GM06990 (cell line): ENCODE data around the gene NME3.
A peak's percentile ranks its signal among the peaks of the same experiment; 100 is the strongest.

Source experiments
- DNase-seq: peaks from one replicate; pipeline ENCODE4 v3.0.0-alpha.2; 2011; ENCODE audit not compliant: insufficient read length; ENCODE audit errors: extremely low read depth
- H3K27me3 ChIP-seq: replicated peaks from 2 replicates; pipeline ENCODE4 v1.6.0; 2011; ENCODE audit warnings: low read length; ENCODE audit not compliant: control insufficient read depth, insufficient read depth
- H3K36me3 ChIP-seq: 2 replicates; pipeline ENCODE4 v1.5.1; 2011; ENCODE audit warnings: low read length; ENCODE audit not compliant: control insufficient read depth, insufficient read depth
- H3K4me3 ChIP-seq: replicated peaks from 2 replicates; pipeline ENCODE4 v1.5.1; 2011; ENCODE audit warnings: low read depth, mild to moderate bottlenecking, control low read depth, low read length
- TF ChIP-seq, protein P1 (sequence below): IDR thresholded peaks from 2 replicates; pipeline ENCODE4 v1.5.1; 2011; ENCODE audit warnings: low read length, control low read depth, mild to moderate bottlenecking, inconsistent platforms; ENCODE audit not compliant: insufficient read depth, poor library complexity, severe bottlenecking

Gene NME3

DNA sequence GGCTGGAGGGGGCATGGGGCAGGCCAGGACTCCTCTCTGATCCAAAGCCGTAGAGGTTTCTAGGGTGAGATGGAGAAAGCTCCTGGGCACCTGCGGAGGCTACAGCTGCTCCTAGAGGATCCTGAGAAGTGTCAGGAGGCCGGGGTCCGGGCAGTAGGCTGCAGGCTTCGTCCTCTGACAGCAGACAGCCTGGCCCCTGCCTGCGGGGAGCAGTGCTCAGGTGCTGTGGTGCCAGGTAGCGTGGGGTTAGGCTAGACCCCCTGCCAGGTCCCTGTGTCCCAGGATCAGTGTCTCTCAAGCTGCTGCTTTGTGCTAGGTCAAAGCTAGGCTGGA, 3.1 kb upstream of the NME3 start:
- Histone ChIP-seq H3K4me3 (peak overlapping the region; percentile 84), H3K36me3 (peaks cover 17% of the 10 kb centered on the region), H3K27me3 (no peaks in the 10 kb centered on the region)
- TF ChIP-seq, protein P1, sequence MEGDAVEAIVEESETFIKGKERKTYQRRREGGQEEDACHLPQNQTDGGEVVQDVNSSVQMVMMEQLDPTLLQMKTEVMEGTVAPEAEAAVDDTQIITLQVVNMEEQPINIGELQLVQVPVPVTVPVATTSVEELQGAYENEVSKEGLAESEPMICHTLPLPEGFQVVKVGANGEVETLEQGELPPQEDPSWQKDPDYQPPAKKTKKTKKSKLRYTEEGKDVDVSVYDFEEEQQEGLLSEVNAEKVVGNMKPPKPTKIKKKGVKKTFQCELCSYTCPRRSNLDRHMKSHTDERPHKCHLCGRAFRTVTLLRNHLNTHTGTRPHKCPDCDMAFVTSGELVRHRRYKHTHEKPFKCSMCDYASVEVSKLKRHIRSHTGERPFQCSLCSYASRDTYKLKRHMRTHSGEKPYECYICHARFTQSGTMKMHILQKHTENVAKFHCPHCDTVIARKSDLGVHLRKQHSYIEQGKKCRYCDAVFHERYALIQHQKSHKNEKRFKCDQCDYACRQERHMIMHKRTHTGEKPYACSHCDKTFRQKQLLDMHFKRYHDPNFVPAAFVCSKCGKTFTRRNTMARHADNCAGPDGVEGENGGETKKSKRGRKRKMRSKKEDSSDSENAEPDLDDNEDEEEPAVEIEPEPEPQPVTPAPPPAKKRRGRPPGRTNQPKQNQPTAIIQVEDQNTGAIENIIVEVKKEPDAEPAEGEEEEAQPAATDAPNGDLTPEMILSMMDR: no peak
- DNase-seq: peak; percentile 9

DNA sequence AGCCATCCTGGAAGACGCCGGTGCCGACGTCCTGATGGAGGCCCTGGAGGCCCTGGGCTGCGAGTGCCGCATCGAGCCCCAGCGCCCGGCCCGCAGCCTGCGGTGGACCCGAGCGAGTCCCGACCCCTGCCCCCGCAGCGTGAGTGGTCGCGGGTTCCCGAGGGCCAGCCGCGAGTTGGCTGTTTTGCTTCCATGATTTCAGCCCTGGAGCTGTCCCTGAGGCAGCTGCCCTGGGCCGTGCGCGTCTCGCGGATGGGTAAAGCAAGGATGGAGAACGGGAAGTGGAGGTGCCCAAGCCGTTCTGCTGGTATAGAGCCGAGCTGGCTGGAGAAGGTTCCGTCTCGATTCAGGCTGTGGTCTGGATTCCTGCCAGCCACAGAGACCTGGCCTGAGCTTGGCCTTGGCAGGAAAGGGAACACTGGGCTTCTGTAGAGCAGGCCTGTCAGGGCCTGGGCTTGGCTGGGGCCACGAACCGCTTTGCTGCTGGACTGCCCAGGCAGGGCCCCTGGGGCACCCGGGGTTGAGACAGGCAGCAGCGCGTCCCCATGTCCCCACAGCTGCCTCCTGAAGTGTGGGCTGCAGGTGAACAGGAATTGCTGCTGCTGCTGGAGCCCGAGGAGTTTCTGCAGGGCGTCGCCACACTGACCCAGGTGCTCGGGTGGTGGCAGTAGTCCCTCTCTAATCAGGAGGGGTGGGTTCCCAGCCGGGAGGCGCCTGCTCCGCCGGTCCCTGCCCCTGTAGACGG, 2.5 kb upstream of the NME3 start:
- H3K27me3 ChIP-seq: no peaks in the 10 kb centered on the region
- peaks cover 22% of the 10 kb centered on the region for H3K36me3 ChIP-seq
- TF ChIP-seq, protein P1: no peak
- DNase-seq: no peak
- H3K4me3 ChIP-seq: peak overlapping the region; percentile 84

DNA sequence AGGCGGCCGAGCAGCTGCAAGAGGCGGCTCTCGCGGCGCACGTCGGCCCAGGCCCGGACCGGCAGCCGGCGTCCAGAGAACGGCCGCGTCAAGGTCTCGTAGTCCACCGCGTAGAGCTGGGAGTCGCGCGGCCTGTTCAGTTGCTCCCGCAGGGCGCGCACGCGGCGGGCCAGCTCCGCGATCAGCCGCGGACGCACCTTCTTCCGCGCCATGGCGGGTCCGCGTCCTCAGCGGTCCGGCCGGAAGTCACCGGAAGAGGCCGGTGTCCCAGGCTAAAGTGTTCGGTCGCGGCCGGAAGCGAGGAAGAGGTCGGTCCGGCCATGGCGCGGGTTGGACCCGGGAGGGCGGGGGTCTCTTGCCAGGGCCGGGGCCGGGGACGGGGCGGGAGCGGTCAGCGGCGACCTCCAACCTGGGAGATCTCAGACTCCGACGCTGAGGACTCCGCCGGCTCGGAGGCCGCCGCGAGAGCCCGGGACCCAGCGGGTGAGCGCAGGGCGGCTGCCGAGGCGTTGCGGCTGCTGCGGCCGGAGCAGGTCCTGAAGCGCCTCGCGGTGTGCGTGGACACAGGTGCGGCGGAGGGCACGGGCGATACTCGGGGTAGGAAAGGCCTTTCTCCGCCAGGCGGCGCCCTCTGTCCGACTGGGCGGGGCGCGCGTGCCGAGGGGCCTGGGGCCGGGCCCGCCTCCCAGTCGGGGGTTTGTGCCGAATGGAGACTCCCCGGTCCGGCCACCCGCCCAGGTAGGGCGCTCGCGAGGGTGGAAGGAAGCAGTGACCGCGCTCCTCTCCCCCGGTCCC, 1.8 kb upstream of the NME3 start, which contains the start of gene MRPS34:
Gene MRPS34, minus strand, starts transcription at position 227 of the 795 bp plus-strand sequence. Its CDS starts 15 bp downstream, at position 212.
- Histone ChIP-seq H3K36me3 (peaks cover 26% of the 10 kb centered on the region), H3K4me3 (peak within 1 kb of the TSS; percentile 84), H3K27me3 (no peaks in the 10 kb centered on the region)
- DNase-seq: peak; percentile 88
- TF ChIP-seq, protein P1: peak; percentile 60

DNA sequence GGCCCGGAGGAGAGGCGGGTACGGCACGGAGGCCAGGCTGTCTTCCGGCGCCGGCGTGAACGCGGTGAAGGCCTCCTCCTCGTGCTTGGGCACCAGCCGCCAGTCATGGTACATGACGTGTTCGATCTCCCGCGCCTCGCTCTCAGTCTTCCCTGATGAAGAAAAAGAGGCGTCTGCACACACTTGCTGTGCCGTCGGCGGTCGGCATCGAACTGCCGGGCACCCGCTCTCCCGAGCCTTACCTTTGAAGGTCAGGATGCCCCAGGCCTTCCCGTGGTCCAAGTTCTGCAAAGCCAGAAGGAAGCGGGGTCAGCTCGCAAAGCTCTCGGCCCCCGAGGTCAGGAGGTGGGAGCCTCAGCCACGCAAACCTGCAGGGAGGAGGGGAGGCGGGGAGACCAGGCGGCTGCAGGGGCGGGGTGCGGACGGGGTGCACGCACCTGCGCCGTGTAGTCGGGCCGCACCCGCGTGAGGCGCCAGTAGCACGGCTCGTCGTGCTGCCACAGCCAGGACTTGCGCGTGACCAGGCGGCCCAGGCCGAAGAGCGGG, 1.1 kb upstream of the NME3 start, which contains the start of gene EME2:
Gene EME2, plus strand, starts transcription at position 449 of the 546 bp plus-strand sequence. CDS start 418 bp downstream, outside the sequence.
- DNase-seq: peak; percentile 55
- TF ChIP-seq, protein P1: no peak
- peaks cover 28% of the 10 kb centered on the region for H3K36me3 ChIP-seq
- H3K4me3 ChIP-seq: peak within 1 kb of the TSS; percentile 84
- H3K27me3 ChIP-seq: no peaks in the 10 kb centered on the region

DNA sequence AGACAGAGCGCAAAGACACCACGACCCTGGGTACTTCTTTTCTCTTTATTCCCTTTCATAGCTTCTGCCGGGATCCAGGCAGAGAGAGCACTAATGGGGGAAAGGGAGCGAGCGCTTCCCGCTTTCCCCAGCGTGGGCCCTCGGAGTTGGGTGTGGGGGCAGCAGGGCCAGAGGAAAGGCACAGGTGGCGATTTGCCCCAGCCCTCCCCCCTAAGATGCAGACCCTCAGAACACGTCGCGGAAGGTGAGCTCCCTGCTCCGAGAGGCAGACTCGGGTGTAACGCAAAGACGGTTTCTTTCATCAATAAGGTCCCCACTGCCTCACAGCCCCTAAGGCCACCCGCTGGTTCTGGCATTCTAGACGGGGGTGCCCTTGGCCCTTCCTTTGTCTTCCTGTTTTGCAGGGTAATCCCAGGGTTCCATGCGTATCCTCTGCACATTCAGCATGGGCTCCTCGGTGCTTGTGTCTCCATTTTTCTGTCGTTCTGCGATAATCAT, 570 bp upstream of the NME3 start:
- Histone ChIP-seq H3K36me3 (peaks cover 33% of the 10 kb centered on the region), H3K4me3 (peak overlapping the region; percentile 84), H3K27me3 (no peaks in the 10 kb centered on the region)
- TF ChIP-seq, protein P1: no peak
- no peak for DNase-seq
